Astrocyte (in vitro differentiated cells and primary cell): ENCODE results near the gene SRGAP1. TPM values are rescaled to one million over a fixed set of nuclear protein-coding genes. Genes with fewer than 3 reads are reported as not detected.

Experiments
- DNase-seq: peaks from one replicate; pipeline ENCODE4 v3.0.0-alpha.2; 2010; ENCODE audit warnings: low read depth
- FAIRE-seq: peaks from 2 replicates; lab custom pipeline; 2011; peaks lifted over from hg19 to GRCh38; lab: Jason Lieb, UNC
- H2AFZ ChIP-seq: 2 replicates; pipeline ENCODE4 v1.6.0; 2012; ENCODE audit warnings: low read depth, low read length, inconsistent platforms
- H3K27ac ChIP-seq: 2 replicates; pipeline ENCODE4 v1.5.1; 2011; ENCODE audit warnings: low read depth, low read length, inconsistent platforms
- H3K27me3 ChIP-seq: 2 replicates; pipeline ENCODE4 v1.6.0; 2011; ENCODE audit warnings: low read length, inconsistent platforms; ENCODE audit not compliant: insufficient read depth
- H3K36me3 ChIP-seq: 2 replicates; pipeline ENCODE4 v1.5.1; 2011; ENCODE audit warnings: low read length, inconsistent platforms; ENCODE audit not compliant: insufficient read depth
- H3K4me1 ChIP-seq: 2 replicates; pipeline ENCODE4 v1.5.1; 2011; ENCODE audit warnings: low read length, inconsistent platforms; ENCODE audit not compliant: insufficient read depth
- H3K4me2 ChIP-seq: 2 replicates; pipeline ENCODE4 v1.6.0; 2012; ENCODE audit warnings: low read length, inconsistent platforms
- H3K4me3 ChIP-seq: 2 replicates; pipeline ENCODE4 v1.5.1; 2011; ENCODE audit warnings: low read depth, mild to moderate bottlenecking, low read length, inconsistent platforms; ENCODE audit not compliant: insufficient read depth
- H3K79me2 ChIP-seq: 2 replicates; pipeline ENCODE4 v1.6.0; 2012; ENCODE audit warnings: mild to moderate bottlenecking, low read length, inconsistent platforms; ENCODE audit not compliant: insufficient read depth
- H3K9ac ChIP-seq: 2 replicates; pipeline ENCODE4 v1.6.0; 2012; ENCODE audit warnings: mild to moderate bottlenecking, low read length, inconsistent platforms
- H3K9me3 ChIP-seq: 2 replicates; pipeline ENCODE4 v1.5.1; 2012; ENCODE audit warnings: low read depth, mild to moderate bottlenecking, low read length, inconsistent platforms; ENCODE audit not compliant: insufficient read depth
- H4K20me1 ChIP-seq: 2 replicates; pipeline ENCODE4 v1.6.0; 2012; ENCODE audit warnings: low read length, inconsistent platforms; ENCODE audit not compliant: insufficient read depth
- H3K27ac Mint-ChIP-seq: one replicate; pipeline ENCODE4 v1.8.0; 2021; ENCODE audit warnings: mild to moderate bottlenecking, mixed read lengths; ENCODE audit not compliant: unreplicated experiment
- H3K27me3 Mint-ChIP-seq: one replicate; pipeline ENCODE4 v1.8.0; 2021; ENCODE audit warnings: low read depth, mixed read lengths; ENCODE audit not compliant: unreplicated experiment
- H3K36me3 Mint-ChIP-seq: one replicate; pipeline ENCODE4 v1.8.0; 2021; ENCODE audit warnings: low read depth, mixed read lengths; ENCODE audit not compliant: unreplicated experiment
- H3K4me1 Mint-ChIP-seq: one replicate; pipeline ENCODE4 v1.8.0; 2021; ENCODE audit warnings: low read depth, mixed read lengths; ENCODE audit not compliant: unreplicated experiment
- H3K4me3 Mint-ChIP-seq: one replicate; pipeline ENCODE4 v1.8.0; 2021; ENCODE audit warnings: mild to moderate bottlenecking, moderate library complexity, mixed read lengths; ENCODE audit not compliant: unreplicated experiment
- H3K9me3 Mint-ChIP-seq: one replicate; pipeline ENCODE4 v1.8.0; 2021; ENCODE audit warnings: mild to moderate bottlenecking, mixed read lengths; ENCODE audit not compliant: unreplicated experiment
- EZH2 ChIP-seq: IDR thresholded peaks from 2 replicates; pipeline ENCODE4 v1.6.1; 2012; ENCODE audit warnings: mild to moderate bottlenecking, low read length, inconsistent platforms; ENCODE audit not compliant: insufficient read depth
- total RNA-seq: library from RNA; stranded (reverse); gene quantifications from 2 replicates; pipeline ENCODE4 v1.2.1, GENCODE V29; 2021
- TF ChIP-seq, protein P1 (sequence below): IDR thresholded peaks from 2 replicates; pipeline ENCODE4 v1.5.1; 2011; ENCODE audit warnings: low read depth, mild to moderate bottlenecking, inconsistent platforms, low read length, moderate library complexity; ENCODE audit not compliant: insufficient read depth

SRGAP1 gene
- total RNA-seq, 1 donor from 2014 or later: 15.2 TPM

DNA sequence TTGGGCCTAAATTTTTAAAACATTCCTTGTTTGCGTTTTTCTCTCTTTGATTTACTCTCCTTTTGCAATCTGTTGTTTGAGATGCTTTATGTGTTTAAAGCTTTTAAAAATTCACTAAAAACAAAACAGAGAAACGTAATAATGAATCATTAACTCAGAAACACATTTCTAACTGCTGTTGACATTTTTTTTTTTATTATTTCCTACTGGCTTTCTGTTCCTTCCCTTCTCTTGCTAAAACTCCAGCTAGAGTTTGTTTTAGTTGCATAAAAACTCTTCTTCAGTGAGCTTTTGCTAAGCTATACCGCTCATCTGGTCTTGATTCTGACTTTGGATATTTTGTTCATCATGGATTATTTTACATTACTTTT is 29.0 kb upstream of the SRGAP1 start:
- no peak overlapping the region for H3K4me3 ChIP-seq
- H3K9ac ChIP-seq: no peak overlapping the region
- H4K20me1 ChIP-seq: no peaks in the 10 kb centered on the region
- H3K27ac ChIP-seq: no peak overlapping the region
- FAIRE-seq: no peak
- TF ChIP-seq, protein P1, sequence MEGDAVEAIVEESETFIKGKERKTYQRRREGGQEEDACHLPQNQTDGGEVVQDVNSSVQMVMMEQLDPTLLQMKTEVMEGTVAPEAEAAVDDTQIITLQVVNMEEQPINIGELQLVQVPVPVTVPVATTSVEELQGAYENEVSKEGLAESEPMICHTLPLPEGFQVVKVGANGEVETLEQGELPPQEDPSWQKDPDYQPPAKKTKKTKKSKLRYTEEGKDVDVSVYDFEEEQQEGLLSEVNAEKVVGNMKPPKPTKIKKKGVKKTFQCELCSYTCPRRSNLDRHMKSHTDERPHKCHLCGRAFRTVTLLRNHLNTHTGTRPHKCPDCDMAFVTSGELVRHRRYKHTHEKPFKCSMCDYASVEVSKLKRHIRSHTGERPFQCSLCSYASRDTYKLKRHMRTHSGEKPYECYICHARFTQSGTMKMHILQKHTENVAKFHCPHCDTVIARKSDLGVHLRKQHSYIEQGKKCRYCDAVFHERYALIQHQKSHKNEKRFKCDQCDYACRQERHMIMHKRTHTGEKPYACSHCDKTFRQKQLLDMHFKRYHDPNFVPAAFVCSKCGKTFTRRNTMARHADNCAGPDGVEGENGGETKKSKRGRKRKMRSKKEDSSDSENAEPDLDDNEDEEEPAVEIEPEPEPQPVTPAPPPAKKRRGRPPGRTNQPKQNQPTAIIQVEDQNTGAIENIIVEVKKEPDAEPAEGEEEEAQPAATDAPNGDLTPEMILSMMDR: no peak
- no peak for TF ChIP-seq EZH2
- no peaks in the 10 kb centered on the region for H3K79me2 ChIP-seq
- no peaks in the 10 kb centered on the region for H3K27me3 Mint-ChIP-seq
- H2AFZ ChIP-seq: no peak overlapping the region
- DNase-seq: no peak
- no peaks in the 10 kb centered on the region for H3K9me3 ChIP-seq
- H3K4me1 Mint-ChIP-seq: no peaks in the 10 kb centered on the region
- H3K4me1 ChIP-seq: no peaks in the 10 kb centered on the region
- H3K9me3 Mint-ChIP-seq: peaks cover 7% of the 10 kb centered on the region
- H3K36me3 Mint-ChIP-seq: no peaks in the 10 kb centered on the region
- H3K36me3 ChIP-seq: no peaks in the 10 kb centered on the region
- H3K27me3 ChIP-seq: peaks cover 2% of the 10 kb centered on the region
- H3K4me2 ChIP-seq: no peak overlapping the region
- no peak overlapping the region for H3K4me3 Mint-ChIP-seq
- no peak overlapping the region for H3K27ac Mint-ChIP-seq

DNA sequence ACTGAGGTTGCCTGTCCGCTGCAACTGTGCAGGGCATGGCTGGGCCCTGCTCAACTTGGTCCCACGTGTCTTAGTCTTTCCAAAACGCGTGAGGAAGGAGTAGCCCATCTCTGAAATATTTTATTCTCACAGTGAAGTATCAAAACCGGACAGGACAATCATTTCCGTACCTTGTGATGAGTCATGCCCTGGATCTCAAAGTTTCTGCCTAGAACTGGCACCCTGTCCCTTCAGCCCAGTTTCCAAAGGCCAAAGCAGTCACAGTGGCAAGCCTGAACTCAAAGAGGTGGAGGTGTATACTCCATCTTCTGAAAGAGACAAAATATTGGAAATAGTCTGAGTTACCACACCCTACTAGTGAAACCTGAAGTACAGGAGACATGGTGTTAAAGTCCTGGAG is 28.5 kb upstream of the SRGAP1 start:
- H3K4me1 ChIP-seq: no peaks in the 10 kb centered on the region
- H3K4me1 Mint-ChIP-seq: no peaks in the 10 kb centered on the region
- no peaks in the 10 kb centered on the region for H3K9me3 ChIP-seq
- no peak for FAIRE-seq
- H3K27me3 Mint-ChIP-seq: no peaks in the 10 kb centered on the region
- no peak overlapping the region for H3K27ac Mint-ChIP-seq
- no peaks in the 10 kb centered on the region for H3K79me2 ChIP-seq
- H4K20me1 ChIP-seq: no peaks in the 10 kb centered on the region
- H2AFZ ChIP-seq: no peak overlapping the region
- no peaks in the 10 kb centered on the region for H3K36me3 Mint-ChIP-seq
- H3K27ac ChIP-seq: no peak overlapping the region
- peaks cover 7% of the 10 kb centered on the region for H3K9me3 Mint-ChIP-seq
- peaks cover 2% of the 10 kb centered on the region for H3K27me3 ChIP-seq
- H3K4me3 Mint-ChIP-seq: no peak overlapping the region
- H3K9ac ChIP-seq: no peak overlapping the region
- no peaks in the 10 kb centered on the region for H3K36me3 ChIP-seq
- DNase-seq: no peak
- no peak overlapping the region for H3K4me3 ChIP-seq
- no peak overlapping the region for H3K4me2 ChIP-seq
- no peak for TF ChIP-seq EZH2
- TF ChIP-seq, protein P1: no peak

DNA sequence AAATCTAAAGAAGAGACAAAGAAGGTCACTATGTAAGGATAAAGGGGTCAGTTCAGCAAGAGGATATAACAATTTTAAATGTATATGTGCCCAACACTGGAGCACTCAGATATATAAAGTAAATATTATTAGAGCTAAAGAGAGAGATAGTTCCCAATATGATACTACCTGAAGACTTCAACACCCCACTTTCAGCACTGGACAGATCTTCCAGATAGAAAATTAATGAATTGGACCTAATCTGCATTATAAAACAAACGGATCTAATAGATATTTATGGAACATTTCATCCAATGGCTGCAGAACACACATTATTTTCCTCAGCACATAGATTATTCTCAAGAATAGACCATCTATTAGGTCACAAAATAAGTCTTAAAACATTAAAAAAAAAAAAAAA is 24.1 kb upstream of the SRGAP1 start:
- no peak overlapping the region for H3K9ac ChIP-seq
- Mint-ChIP-seq H3K9me3 (peaks cover 7% of the 10 kb centered on the region), H3K27ac (no peak overlapping the region), H3K4me1 (peaks cover 5% of the 10 kb centered on the region), H3K36me3 (no peaks in the 10 kb centered on the region), H3K4me3 (no peak overlapping the region), H3K27me3 (no peaks in the 10 kb centered on the region)
- no peaks in the 10 kb centered on the region for H3K79me2 ChIP-seq
- H3K36me3 ChIP-seq: no peaks in the 10 kb centered on the region
- H3K4me2 ChIP-seq: no peak overlapping the region
- DNase-seq (no peak), FAIRE-seq (no peak)
- no peak for TF ChIP-seq EZH2
- TF ChIP-seq, protein P1: no peak
- H2AFZ ChIP-seq: no peak overlapping the region
- no peaks in the 10 kb centered on the region for H3K9me3 ChIP-seq
- no peak overlapping the region for H3K27ac ChIP-seq
- H3K4me1 ChIP-seq: peaks cover 6% of the 10 kb centered on the region
- H3K4me3 ChIP-seq: no peak overlapping the region
- no peaks in the 10 kb centered on the region for H4K20me1 ChIP-seq
- H3K27me3 ChIP-seq: peaks cover 2% of the 10 kb centered on the region
